ENCODE results near the gene CENPN. TPM values are rescaled to one million over a fixed set of nuclear protein-coding genes. Genes with fewer than 3 reads are reported as not detected.
A peak's percentile ranks its signal among the peaks of the same experiment; 100 is the strongest.

The CENPN gene
- total RNA-seq, 2 donors from 2014 or later = 10.5 to 18.1 TPM

GRCh38 chr16:80991792-80992430 is 15.1 kb upstream of the CENPN start:
- Histone ChIP-seq H3K9me3 (no peaks in the 10 kb centered on the region), H3K27me3 (no peaks in the 10 kb centered on the region), H3K36me3 (no peaks in the 10 kb centered on the region), H3K27ac (peak overlapping the region in 1 of 2 donors; percentile 85), H3K4me3 (no peak overlapping the region), H3K4me1 (peaks cover 0 to 16% of the 10 kb centered on the region in 2 donors)
- DNase-seq (ENCODE audit: low spot score) = no peak
- TF ChIP-seq CTCF (IDR thresholded peaks at IDR 0.05) = no peak

GRCh38 chr16:80992676-80993293 is 14.2 kb upstream of the CENPN start:
- Histone ChIP-seq H3K27me3 (no peaks in the 10 kb centered on the region), H3K4me1 (peaks cover 0 to 17% of the 10 kb centered on the region in 2 donors), H3K9me3 (no peaks in the 10 kb centered on the region), H3K27ac (peak overlapping the region; percentile 36 to 85), H3K36me3 (no peaks in the 10 kb centered on the region), H3K4me3 (peak overlapping the region in 1 of 2 donors; percentile 9)
- no peak for DNase-seq (ENCODE audit: low spot score)
- TF ChIP-seq CTCF (IDR thresholded peaks at IDR 0.05) = no peak

- DNase-seq (ENCODE audit: low spot score) = no peak
- Histone ChIP-seq H3K4me3 (peak overlapping the region in 1 of 2 donors; percentile 9), H3K27me3 (no peaks in the 10 kb centered on the region), H3K36me3 (no peaks in the 10 kb centered on the region), H3K27ac (peak overlapping the region; percentile 36 to 85), H3K9me3 (no peaks in the 10 kb centered on the region), H3K4me1 (peaks cover 0 to 17% of the 10 kb centered on the region in 2 donors)
- no peak for TF ChIP-seq CTCF (IDR thresholded peaks at IDR 0.05)
Observed at GRCh38 chr16:80993307-80993706, 13.7 kb upstream of the CENPN start.

- no peak for DNase-seq (ENCODE audit: low spot score)
- Histone ChIP-seq H3K36me3 (no peaks in the 10 kb centered on the region), H3K4me3 (no peak overlapping the region), H3K27me3 (no peaks in the 10 kb centered on the region), H3K9me3 (no peaks in the 10 kb centered on the region), H3K4me1 (peaks cover 0 to 17% of the 10 kb centered on the region in 2 donors), H3K27ac (peak overlapping the region in 1 of 2 donors; percentile 85)
- no peak for TF ChIP-seq CTCF (IDR thresholded peaks at IDR 0.05)
Observed at GRCh38 chr16:80993834-80994233, 13.2 kb upstream of the CENPN start.

GRCh38 chr16:80994451-80994850 is 12.6 kb upstream of the CENPN start:
- no peaks in the 10 kb centered on the region for H3K9me3 ChIP-seq
- TF ChIP-seq CTCF (IDR thresholded peaks at IDR 0.05) = no peak
- H3K36me3 ChIP-seq = no peaks in the 10 kb centered on the region
- H3K4me1 ChIP-seq = peaks cover 0 to 17% of the 10 kb centered on the region in 2 donors
- H3K27ac ChIP-seq = peak overlapping the region in 1 of 2 donors; percentile 4
- H3K4me3 ChIP-seq = no peak overlapping the region
- DNase-seq (ENCODE audit: low spot score) = no peak
- H3K27me3 ChIP-seq = no peaks in the 10 kb centered on the region
